HG03175 (cell line): ENCODE data around the gene SNX22.
"Not testable (repeated sequence)": the region's sequence is repeated elsewhere in the genome, so short reads cannot be mapped to it uniquely, and the experiment has no call there.

Experiments used
- ATAC-seq: cut with Tn5 transposase; IDR thresholded peaks from one replicate; pipeline ENCODE4 v1.9.1; 2021; ENCODE audit warnings: mild to moderate bottlenecking, moderate library complexity; ENCODE audit not compliant: unreplicated experiment

Gene SNX22

GRCh38 chr15:64151727-64152506 lies at the start of gene SNX22:
TSS of gene SNX22 (plus strand) at chr15:64151731. CDS start at chr15:64151776, 45 bp downstream.
- ATAC-seq = peak; percentile 5

- no peak for ATAC-seq
These were observed 49.0 kb upstream of the SNX22 start for GRCh38 chr15:64102497-64102896.

- no peak for ATAC-seq
These were observed 46.3 kb upstream of the SNX22 start for GRCh38 chr15:64105113-64105704.

- no peak for ATAC-seq
These were observed 44.2 kb upstream of the SNX22 start for GRCh38 chr15:64107337-64107736.

- not testable (repeated sequence) for ATAC-seq
These were observed 41.3 kb upstream of the SNX22 start for GRCh38 chr15:64110108-64110701.

- ATAC-seq = peak; percentile 63
These were observed 40.4 kb upstream of the SNX22 start for GRCh38 chr15:64110950-64111678.

GRCh38 chr15:64111679-64112050 lies 39.9 kb upstream of the SNX22 start:
- no peak for ATAC-seq

GRCh38 chr15:64112073-64112772 lies 39.3 kb upstream of the SNX22 start:
- no peak for ATAC-seq

- ATAC-seq = no peak
These were observed 38.6 kb upstream of the SNX22 start for GRCh38 chr15:64112904-64113303.

GRCh38 chr15:64117759-64118487 lies 33.6 kb upstream of the SNX22 start:
- ATAC-seq = no peak

GRCh38 chr15:64120322-64120721 lies 31.2 kb upstream of the SNX22 start:
- not testable (repeated sequence) for ATAC-seq

- no peak for ATAC-seq
These were observed 29.9 kb upstream of the SNX22 start for GRCh38 chr15:64121614-64122013.

GRCh38 chr15:64122444-64122843 lies 29.1 kb upstream of the SNX22 start:
- ATAC-seq = no peak

- ATAC-seq = no peak
These were observed 28.6 kb upstream of the SNX22 start for GRCh38 chr15:64122936-64123351.

GRCh38 chr15:64125978-64126377 lies 25.6 kb upstream of the SNX22 start:
- ATAC-seq = no peak

GRCh38 chr15:64127521-64128270 lies 23.8 kb upstream of the SNX22 start:
- ATAC-seq = no peak

- ATAC-seq = no peak
These were observed 21.4 kb upstream of the SNX22 start for GRCh38 chr15:64130159-64130558.

- ATAC-seq = no peak
These were observed 20.0 kb upstream of the SNX22 start for GRCh38 chr15:64131547-64131946.

GRCh38 chr15:64132217-64132616 lies 19.3 kb upstream of the SNX22 start:
- ATAC-seq = no peak
